Brain microvascular endothelial cell (primary cell): ENCODE measurements around the gene ASCC2.
A peak's percentile ranks its signal among the peaks of the same experiment; 100 is the strongest.
"Not testable (repeated sequence)": the region's sequence is repeated elsewhere in the genome, so short reads cannot be mapped to it uniquely, and the experiment has no call there.

Source experiments
- DNase-seq: peaks from one replicate; pipeline ENCODE4 v3.0.0-alpha.2; 2020
- H3K27ac ChIP-seq: fragments of 250-450 bp; sonication (Bioruptor Pico); 2 replicates; pipeline ENCODE4 v1.5.1; 2020; ENCODE audit warnings: mild to moderate bottlenecking, moderate library complexity
- H3K27me3 ChIP-seq: fragments of 250-450 bp; sonication (Bioruptor Pico); replicated peaks from 2 replicates; pipeline ENCODE4 v1.5.1; 2020; ENCODE audit warnings: mild to moderate bottlenecking
- H3K36me3 ChIP-seq: fragments of 250-450 bp; sonication (Bioruptor Pico); replicated peaks from 2 replicates; pipeline ENCODE4 v1.5.1; 2020; ENCODE audit warnings: mild to moderate bottlenecking
- H3K4me3 ChIP-seq: 2 replicates; pipeline ENCODE4 v1.5.1; 2011; ENCODE audit warnings: low read depth, mild to moderate bottlenecking, control low read depth, low read length, moderate library complexity
- in situ Hi-C: cut with HindIII; loops from 2 replicates; pipeline ENCODE4 v1.10.0; 2017; ENCODE audit warnings: low sequenced_read_pairs, low pct_ligation_motif_present
- TF ChIP-seq, protein P1 (sequence below): IDR thresholded peaks from 2 replicates; pipeline ENCODE4 v1.5.1; 2011; ENCODE audit warnings: low read depth, mild to moderate bottlenecking, moderate library complexity, low read length, control low read depth, inconsistent platforms; ENCODE audit errors: missing control alignments

Gene ASCC2

DNA sequence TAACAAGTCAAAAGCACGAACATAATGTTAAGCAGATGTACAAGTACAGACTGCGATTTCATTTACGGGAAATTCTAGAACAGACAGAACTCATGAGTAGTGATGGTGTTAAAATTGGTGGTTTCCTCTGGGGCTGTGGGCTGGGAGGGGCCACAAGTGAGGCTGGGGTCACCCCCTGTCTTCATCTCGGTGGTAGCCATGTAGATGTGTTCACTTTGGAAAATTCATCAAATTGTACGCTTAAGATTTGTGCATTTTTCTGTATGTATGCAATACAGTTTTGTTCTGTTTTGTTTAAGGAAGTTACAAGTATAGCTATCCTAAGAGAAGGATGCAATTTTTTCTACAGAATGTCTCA is 504 bp upstream of the ASCC2 start:
- TF ChIP-seq, protein P1, sequence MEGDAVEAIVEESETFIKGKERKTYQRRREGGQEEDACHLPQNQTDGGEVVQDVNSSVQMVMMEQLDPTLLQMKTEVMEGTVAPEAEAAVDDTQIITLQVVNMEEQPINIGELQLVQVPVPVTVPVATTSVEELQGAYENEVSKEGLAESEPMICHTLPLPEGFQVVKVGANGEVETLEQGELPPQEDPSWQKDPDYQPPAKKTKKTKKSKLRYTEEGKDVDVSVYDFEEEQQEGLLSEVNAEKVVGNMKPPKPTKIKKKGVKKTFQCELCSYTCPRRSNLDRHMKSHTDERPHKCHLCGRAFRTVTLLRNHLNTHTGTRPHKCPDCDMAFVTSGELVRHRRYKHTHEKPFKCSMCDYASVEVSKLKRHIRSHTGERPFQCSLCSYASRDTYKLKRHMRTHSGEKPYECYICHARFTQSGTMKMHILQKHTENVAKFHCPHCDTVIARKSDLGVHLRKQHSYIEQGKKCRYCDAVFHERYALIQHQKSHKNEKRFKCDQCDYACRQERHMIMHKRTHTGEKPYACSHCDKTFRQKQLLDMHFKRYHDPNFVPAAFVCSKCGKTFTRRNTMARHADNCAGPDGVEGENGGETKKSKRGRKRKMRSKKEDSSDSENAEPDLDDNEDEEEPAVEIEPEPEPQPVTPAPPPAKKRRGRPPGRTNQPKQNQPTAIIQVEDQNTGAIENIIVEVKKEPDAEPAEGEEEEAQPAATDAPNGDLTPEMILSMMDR: no peak
- Histone ChIP-seq H3K27ac (peak overlapping the region; percentile 79), H3K4me3 (peak overlapping the region; percentile 70), H3K36me3 (peaks cover 3% of the 10 kb centered on the region), H3K27me3 (no peaks in the 10 kb centered on the region)
- no peak for DNase-seq
- in situ Hi-C loops: no loop called here

DNA sequence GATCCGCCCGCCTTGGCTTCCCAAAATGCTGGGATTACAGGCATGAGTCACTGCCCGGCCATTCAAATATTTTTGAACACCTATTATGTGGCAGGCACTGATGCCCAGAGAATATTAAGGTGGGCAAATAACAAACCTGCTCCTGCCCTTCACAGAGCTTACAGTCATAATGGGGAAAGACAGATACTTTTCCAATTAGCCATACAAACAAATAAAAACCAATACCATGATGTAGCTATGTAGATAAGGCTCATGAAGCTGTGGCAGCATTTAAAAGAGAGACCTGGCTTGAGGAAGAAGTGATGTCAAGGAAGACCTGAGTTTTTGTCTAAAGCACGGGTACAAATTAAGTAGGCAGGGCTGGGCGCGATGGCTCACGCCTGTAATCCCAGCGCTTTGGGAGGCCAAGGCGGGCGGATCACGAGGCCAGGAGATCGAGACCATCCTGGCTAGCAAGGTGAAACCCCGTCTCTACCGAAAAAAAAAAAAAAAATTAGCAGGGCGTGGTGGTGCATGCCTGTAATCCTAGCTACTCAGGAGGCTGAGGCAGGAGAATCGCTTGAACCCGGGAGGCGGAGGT is 1.2 kb downstream of the ASCC2 start:
- H3K27me3 ChIP-seq, H3K27ac ChIP-seq, in situ Hi-C loops, DNase-seq: not testable (repeated sequence)
- Histone ChIP-seq H3K4me3 (peak overlapping the region; percentile 70), H3K36me3 (peaks cover 14% of the 10 kb centered on the region)

DNA sequence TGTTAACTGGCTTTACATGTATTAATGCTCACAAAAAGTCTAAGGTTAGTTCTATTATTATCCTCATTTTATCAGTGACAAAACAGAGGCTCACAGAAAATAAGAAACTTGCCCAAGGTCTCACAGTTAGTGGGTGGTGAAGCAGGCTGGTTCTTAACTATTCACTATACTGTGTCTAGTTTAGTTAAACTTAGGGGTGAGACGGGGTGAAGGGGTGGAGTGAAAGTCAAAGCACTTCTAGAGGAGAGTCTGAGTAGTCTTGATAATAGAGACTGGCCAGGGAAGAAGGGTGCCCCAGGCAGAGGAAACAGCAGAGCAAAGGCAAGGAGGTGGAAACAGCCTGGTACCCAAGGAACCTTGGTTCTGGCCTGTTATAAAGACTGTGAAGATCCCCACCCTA is 4.0 kb downstream of the ASCC2 start:
- no peak overlapping the region for H3K4me3 ChIP-seq
- no peak overlapping the region for H3K27ac ChIP-seq
- TF ChIP-seq, protein P1: no peak
- H3K27me3 ChIP-seq: no peaks in the 10 kb centered on the region
- peaks cover 27% of the 10 kb centered on the region for H3K36me3 ChIP-seq
- in situ Hi-C loops: no loop called here
- DNase-seq: no peak

DNA sequence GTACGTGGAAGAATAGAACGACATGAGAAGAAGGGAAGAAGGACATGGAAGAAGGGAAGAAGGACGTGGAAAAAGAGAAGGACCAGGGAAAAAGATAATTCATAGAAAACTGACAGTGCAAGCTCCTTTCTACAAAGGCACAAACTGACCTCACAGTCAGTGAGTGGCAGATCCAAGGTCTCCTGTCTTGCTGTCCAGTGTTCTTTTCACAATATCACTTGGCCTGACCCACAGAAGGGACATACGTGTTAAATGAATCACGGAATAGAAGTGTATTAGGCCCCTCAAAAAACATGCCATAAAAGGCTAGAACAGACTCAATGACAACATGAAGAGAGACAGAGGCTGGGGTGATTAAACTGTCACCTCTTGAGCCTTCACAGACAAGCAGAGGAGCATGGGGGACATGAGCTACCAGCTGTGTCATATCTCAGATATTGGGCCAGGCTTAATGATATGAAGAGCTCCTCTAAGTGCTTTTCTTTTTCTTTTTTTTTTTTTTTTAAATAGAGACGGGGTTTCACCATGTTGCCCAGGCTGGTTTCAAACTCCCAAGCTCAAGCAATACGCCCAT is 4.6 kb downstream of the ASCC2 start:
- in situ Hi-C loops: no loop called here
- no peak for DNase-seq
- TF ChIP-seq, protein P1: no peak
- no peak overlapping the region for H3K27ac ChIP-seq
- peaks cover 27% of the 10 kb centered on the region for H3K36me3 ChIP-seq
- no peak overlapping the region for H3K4me3 ChIP-seq
- no peaks in the 10 kb centered on the region for H3K27me3 ChIP-seq

DNA sequence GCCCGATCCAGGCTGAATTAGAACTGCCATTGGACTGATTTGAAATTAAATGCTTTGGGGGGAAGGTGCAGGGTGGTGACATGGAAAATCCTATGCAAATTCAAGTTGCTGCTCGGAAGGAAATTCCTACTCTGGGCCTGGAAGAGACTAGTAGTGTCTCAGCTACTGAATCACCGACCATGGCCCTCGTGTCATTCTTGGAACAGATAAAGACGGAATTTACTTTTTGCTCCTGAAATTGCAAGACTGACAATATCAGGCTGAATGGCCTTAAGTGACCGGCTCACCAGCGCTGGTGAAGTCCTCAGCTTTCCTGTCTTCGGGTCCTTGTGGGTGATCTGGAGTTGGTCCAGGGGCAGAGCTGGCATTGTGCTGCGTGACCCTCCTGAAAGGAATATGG is 6.1 kb downstream of the ASCC2 start:
- TF ChIP-seq, protein P1: no peak
- Histone ChIP-seq H3K27me3 (no peaks in the 10 kb centered on the region), H3K4me3 (no peak overlapping the region), H3K36me3 (peaks cover 27% of the 10 kb centered on the region), H3K27ac (no peak overlapping the region)
- in situ Hi-C loops: no loop called here
- no peak for DNase-seq

DNA sequence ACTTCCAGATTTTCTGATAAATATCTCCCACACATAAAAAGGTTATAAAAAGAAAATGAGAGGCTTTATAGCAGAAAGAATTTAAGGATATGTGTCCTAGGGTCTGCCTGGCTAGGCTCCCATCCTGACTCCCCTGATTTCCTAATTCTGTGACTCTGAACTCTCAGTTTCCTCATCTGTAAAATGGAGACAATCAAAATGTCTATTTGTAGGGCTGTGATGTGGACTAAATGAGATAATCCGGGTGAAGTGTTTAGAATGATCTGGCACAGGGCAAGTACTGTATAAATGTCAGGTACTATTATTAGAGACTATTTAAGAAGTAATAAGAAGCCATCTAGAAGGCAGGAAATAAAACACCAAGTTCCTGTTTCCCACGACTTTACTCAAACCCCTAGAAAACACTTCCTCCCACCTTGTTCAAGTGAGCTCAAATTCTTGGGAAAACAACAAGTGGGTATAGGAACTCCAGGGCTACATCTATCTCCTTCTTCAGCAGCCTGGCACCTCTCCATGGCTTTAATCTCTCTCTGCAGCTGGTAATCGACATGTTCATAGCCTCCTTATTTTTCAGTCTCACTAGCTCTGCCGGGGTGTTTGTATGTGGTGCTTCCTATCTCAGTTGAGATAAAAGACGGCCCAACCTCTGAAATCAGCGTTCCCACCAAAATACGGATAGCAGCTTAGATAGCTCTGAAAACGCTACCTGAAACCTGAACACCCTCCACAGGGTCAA is 6.7 kb downstream of the ASCC2 start:
- Histone ChIP-seq H3K4me3 (no peak overlapping the region), H3K27ac (no peak overlapping the region), H3K27me3 (no peaks in the 10 kb centered on the region), H3K36me3 (peaks cover 27% of the 10 kb centered on the region)
- no peak for DNase-seq
- TF ChIP-seq, protein P1: no peak
- in situ Hi-C loops: no loop called here
